IMR-90 (cell line): ENCODE measurements around the gene SPAG8. TPM values are rescaled to one million over a fixed set of nuclear protein-coding genes. Genes with fewer than 3 reads are reported as not detected.

ENCODE experiments used
- NFE2L2 ChIP-seq: fragments of 150-350 bp; IDR thresholded peaks from 2 replicates; pipeline ENCODE4 v1.6.1; 2016; ENCODE audit warnings: low read depth, mild to moderate bottlenecking, low read length
- RAD21 ChIP-seq: IDR thresholded peaks from 2 replicates; pipeline ENCODE4 v1.6.1; 2012; ENCODE audit warnings: low read length, improper control_type of control experiment
- RCOR1 ChIP-seq: IDR thresholded peaks from 2 replicates; pipeline ENCODE4 v1.6.1; 2012; ENCODE audit warnings: mild to moderate bottlenecking, low read length, improper control_type of control experiment; ENCODE audit not compliant: insufficient replicate concordance
- polyA plus RNA-seq, 3 experiments: library from polyadenylated mRNA; depleted of rRNA; stranded (reverse); fragments of >200 nt; gene quantifications; 2 replicates each; pipeline ENCODE4 v1.2.3, GENCODE V29; 2012; ENCODE audit warnings: low replicate concordance in 1 of 3
- total RNA-seq: library from RNA; depleted of rRNA; stranded (reverse); fragments of >200 nt; gene quantifications from 2 replicates; pipeline ENCODE4 v1.2.3, GENCODE V29; 2012

SPAG8 gene
- total and polyA plus RNA-seq, 2 of the 4 experiments (the other 2 are of a cell fraction) = 0.72 to 0.84 TPM

- peak; percentile 45 for TF ChIP-seq RCOR1
- no peak for TF ChIP-seq NFE2L2
- TF ChIP-seq RAD21 = no peak
Measured at GRCh38 chr9:35847792-35848572, 35.9 kb upstream of the SPAG8 start (continued).
